ENCODE results near the gene MMADHC. TPM values are rescaled to one million over a fixed set of nuclear protein-coding genes. Genes with fewer than 3 reads are reported as not detected.

MMADHC gene
- total and polyA plus RNA-seq, 2 of the 13 experiments (the other 11 are each of a cell fraction or from before 2014, with no cell fraction given), result 90.2 to 210 TPM

DNA sequence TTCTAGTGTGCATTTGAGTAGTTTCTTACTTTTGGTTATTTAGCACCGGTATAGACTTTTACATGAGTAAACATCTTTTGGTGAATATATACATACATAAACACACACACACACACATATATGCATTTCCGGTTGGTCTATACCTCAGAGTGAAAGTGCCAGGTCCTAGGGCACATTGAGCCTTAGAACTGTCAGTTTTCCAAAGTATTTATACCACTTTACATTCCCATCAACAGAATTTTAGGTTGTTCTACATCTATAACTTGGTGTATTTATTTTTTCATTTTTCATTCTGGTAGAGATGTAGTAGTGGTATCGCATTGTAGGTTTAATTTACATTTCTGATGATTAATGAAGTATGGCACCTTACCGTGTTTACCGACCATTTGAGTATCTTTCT lies 22.6 kb downstream of the MMADHC start:
- H3K27me3 ChIP-seq (ENCODE audit: control insufficient read depth in 1 of 2, insufficient read depth in 2 of 2, low read length in 2 of 2), result no peaks in the 10 kb centered on the region
- no peak overlapping the region for H3K4me3 ChIP-seq (replicated peaks in 1 of 3; ENCODE audit: insufficient read depth in 1 of 3, low read depth in 2 of 3, low read length in 3 of 3)
- no peak overlapping the region for H2AFZ ChIP-seq (ENCODE audit: low read length)
- H3K4me1 ChIP-seq (ENCODE audit: insufficient read depth, low read length), result peaks cover 9% of the 10 kb centered on the region; the same call in 1 of the 2 replicates
- H3K9ac ChIP-seq (ENCODE audit: insufficient read depth, low read depth, low read length), result no peak overlapping the region
- ChIA-PET CTCF (ENCODE audit: low intra/inter-chr PET ratio, low total read pairs) (no interaction called here), POLR2A (no interaction called here)
- ATAC-seq (no peak), FAIRE-seq (no peak), DNase-seq (ENCODE audit: low spot score) (no peak)
- H3K9me3 ChIP-seq (ENCODE audit: low read length), result no peaks in the 10 kb centered on the region
- H3K79me2 ChIP-seq (ENCODE audit: insufficient read depth, low read length), result no peaks in the 10 kb centered on the region
- H3K4me2 ChIP-seq (ENCODE audit: low read depth, low read length), result no peak overlapping the region
- no peak overlapping the region for H3K27ac ChIP-seq (ENCODE audit: extremely low read length, insufficient read depth, low read length)
- in situ Hi-C loops (cut with HindIII; ENCODE audit: extremely low pct_ligation_motif_present, low pct_unique_long_range_greater_than_20kb) (loop anchor here (5.0 kb wide), 1 partner anchor 543 kb away; no protein-coding TSS in a partner anchor), intact Hi-C loops (cut with micrococcal nuclease; ENCODE audit: unreplicated experiment) (loop anchor here (10.0 kb wide), 1 partner anchor 230 kb away; the partner anchor contains the start of gene LYPD6)
- BruUV-seq (replicated peaks), result TSS peak; percentile 1
- H3K36me3 ChIP-seq (replicated peaks in 1 of 2; ENCODE audit: control insufficient read depth in 1 of 2, insufficient read depth in 2 of 2, low read length in 2 of 2), result peaks cover 8 to 25% of the 10 kb centered on the region in 2 experiments
- TF ChIP-seq, protein P1, sequence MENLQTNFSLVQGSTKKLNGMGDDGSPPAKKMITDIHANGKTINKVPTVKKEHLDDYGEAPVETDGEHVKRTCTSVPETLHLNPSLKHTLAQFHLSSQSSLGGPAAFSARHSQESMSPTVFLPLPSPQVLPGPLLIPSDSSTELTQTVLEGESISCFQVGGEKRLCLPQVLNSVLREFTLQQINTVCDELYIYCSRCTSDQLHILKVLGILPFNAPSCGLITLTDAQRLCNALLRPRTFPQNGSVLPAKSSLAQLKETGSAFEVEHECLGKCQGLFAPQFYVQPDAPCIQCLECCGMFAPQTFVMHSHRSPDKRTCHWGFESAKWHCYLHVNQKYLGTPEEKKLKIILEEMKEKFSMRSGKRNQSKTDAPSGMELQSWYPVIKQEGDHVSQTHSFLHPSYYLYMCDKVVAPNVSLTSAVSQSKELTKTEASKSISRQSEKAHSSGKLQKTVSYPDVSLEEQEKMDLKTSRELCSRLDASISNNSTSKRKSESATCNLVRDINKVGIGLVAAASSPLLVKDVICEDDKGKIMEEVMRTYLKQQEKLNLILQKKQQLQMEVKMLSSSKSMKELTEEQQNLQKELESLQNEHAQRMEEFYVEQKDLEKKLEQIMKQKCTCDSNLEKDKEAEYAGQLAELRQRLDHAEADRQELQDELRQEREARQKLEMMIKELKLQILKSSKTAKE (CRISPR knock-in tag; IDR thresholded peaks at IDR 0.05; ENCODE audit: borderline replicate concordance), result no peak
- TF ChIP-seq, protein P2, sequence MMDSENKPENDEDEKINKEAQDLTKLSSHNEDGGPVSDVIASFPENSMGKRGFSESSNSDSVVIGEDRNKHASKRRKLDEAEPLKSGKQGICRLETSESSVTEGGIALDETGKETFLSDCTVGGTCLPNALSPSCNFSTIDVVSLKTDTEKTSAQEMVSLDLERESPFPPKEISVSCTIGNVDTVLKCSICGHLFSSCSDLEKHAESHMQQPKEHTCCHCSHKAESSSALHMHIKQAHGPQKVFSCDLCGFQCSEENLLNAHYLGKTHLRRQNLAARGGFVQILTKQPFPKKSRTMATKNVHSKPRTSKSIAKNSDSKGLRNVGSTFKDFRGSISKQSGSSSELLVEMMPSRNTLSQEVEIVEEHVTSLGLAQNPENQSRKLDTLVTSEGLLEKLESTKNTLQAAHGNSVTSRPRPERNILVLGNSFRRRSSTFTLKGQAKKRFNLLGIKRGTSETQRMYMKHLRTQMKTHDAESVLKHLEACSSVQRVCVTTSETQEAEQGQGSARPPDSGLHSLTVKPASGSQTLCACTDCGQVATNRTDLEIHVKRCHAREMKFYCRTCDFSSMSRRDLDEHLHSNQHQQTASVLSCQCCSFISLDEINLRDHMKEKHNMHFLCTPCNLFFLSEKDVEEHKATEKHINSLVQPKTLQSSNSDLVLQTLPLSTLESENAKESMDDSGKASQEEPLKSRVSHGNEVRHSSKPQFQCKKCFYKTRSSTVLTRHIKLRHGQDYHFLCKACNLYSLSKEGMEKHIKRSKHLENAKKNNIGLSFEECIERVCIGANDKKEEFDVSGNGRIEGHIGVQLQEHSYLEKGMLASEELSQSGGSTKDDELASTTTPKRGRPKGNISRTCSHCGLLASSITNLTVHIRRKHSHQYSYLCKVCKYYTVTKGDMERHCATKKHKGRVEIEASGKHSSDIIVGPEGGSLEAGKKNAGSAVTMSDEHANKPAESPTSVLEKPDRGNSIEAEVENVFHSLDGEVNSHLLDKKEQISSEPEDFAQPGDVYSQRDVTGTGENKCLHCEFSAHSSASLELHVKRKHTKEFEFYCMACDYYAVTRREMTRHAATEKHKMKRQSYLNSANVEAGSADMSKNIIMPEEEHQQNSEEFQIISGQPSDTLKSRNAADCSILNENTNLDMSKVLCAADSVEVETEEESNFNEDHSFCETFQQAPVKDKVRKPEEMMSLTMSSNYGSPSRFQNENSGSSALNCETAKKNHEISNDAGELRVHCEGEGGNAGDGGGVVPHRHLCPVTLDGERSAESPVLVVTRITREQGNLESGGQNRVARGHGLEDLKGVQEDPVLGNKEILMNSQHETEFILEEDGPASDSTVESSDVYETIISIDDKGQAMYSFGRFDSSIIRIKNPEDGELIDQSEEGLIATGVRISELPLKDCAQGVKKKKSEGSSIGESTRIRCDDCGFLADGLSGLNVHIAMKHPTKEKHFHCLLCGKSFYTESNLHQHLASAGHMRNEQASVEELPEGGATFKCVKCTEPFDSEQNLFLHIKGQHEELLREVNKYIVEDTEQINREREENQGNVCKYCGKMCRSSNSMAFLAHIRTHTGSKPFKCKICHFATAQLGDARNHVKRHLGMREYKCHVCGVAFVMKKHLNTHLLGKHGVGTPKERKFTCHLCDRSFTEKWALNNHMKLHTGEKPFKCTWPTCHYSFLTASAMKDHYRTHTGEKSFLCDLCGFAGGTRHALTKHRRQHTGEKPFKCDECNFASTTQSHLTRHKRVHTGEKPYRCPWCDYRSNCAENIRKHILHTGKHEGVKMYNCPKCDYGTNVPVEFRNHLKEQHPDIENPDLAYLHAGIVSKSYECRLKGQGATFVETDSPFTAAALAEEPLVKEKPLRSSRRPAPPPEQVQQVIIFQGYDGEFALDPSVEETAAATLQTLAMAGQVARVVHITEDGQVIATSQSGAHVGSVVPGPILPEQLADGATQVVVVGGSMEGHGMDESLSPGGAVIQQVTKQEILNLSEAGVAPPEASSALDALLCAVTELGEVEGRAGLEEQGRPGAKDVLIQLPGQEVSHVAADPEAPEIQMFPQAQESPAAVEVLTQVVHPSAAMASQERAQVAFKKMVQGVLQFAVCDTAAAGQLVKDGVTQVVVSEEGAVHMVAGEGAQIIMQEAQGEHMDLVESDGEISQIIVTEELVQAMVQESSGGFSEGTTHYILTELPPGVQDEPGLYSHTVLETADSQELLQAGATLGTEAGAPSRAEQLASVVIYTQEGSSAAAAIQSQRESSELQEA (CRISPR knock-in tag; IDR thresholded peaks at IDR 0.05; ENCODE audit: not compliant biosample characterization), result no peak
- TF ChIP-seq, protein P3, sequence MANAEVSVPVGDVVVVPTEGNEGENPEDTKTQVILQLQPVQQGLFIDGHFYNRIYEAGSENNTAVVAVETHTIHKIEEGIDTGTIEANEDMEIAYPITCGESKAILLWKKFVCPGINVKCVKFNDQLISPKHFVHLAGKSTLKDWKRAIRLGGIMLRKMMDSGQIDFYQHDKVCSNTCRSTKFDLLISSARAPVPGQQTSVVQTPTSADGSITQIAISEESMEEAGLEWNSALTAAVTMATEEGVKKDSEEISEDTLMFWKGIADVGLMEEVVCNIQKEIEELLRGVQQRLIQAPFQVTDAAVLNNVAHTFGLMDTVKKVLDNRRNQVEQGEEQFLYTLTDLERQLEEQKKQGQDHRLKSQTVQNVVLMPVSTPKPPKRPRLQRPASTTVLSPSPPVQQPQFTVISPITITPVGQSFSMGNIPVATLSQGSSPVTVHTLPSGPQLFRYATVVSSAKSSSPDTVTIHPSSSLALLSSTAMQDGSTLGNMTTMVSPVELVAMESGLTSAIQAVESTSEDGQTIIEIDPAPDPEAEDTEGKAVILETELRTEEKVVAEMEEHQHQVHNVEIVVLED (CRISPR knock-in tag; IDR thresholded peaks at IDR 0.05; ENCODE audit: borderline replicate concordance), result no peak
- TF ChIP-seq, protein P4, sequence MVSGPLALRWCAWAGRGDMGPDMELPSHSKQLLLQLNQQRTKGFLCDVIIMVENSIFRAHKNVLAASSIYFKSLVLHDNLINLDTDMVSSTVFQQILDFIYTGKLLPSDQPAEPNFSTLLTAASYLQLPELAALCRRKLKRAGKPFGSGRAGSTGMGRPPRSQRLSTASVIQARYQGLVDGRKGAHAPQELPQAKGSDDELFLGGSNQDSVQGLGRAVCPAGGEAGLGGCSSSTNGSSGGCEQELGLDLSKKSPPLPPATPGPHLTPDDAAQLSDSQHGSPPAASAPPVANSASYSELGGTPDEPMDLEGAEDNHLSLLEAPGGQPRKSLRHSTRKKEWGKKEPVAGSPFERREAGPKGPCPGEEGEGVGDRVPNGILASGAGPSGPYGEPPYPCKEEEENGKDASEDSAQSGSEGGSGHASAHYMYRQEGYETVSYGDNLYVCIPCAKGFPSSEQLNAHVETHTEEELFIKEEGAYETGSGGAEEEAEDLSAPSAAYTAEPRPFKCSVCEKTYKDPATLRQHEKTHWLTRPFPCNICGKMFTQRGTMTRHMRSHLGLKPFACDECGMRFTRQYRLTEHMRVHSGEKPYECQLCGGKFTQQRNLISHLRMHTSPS (CRISPR knock-in tag; IDR thresholded peaks at IDR 0.05; ENCODE audit: low read depth), result no peak
- TF ChIP-seq ZNF749 (CRISPR knock-in tag; IDR thresholded peaks at IDR 0.05; ENCODE audit: borderline replicate concordance), result no peak
- no peak for TF ChIP-seq GZF1 (CRISPR knock-in tag; IDR thresholded peaks at IDR 0.05)
- no peak for TF ChIP-seq DPF2 (CRISPR knock-in tag; IDR thresholded peaks at IDR 0.05; ENCODE audit: borderline replicate concordance, low read depth)
- peak; percentile 38 for TF ChIP-seq AGO2 (optimal IDR thresholded peaks at IDR 0.05; ENCODE audit: low read depth, low read length)
- TF ChIP-seq RBFOX2 (IDR thresholded peaks at IDR 0.05; ENCODE audit: low read depth, low read length), result 0 out of 2 replicates have a peak, but pooled peaks have one; percentile 20
- H4K20me1 ChIP-seq (ENCODE audit: insufficient read depth, low read length), result no peaks in the 10 kb centered on the region
- 94% methylated on average over 5 of the region's 5 CpGs for WGBS (ENCODE audit: low lambda C conversion rate)

Data from HepG2 (cell line).